SK-MEL-5 (cell line): ENCODE measurements around the gene BTD. TPM values are rescaled to one million over a fixed set of nuclear protein-coding genes. Genes with fewer than 3 reads are reported as not detected.
A peak's percentile ranks its signal among the peaks of the same experiment; 100 is the strongest.

Experiments
- DNase-seq: peaks from one replicate; pipeline ENCODE4 v3.0.0-alpha.2; 2016; ENCODE audit warnings: low read depth, low spot score
- in situ Hi-C: cut with HindIII; loops from 2 replicates; pipeline ENCODE4 v1.10.0; 2016; ENCODE audit warnings: low sequenced_read_pairs, high pct_unique_total_duplicates, low pct_unique_long_range_greater_than_20kb
- total RNA-seq: library from RNA; depleted of rRNA; stranded (reverse); fragments of >200 nt; shearing (Covaris generic); gene quantifications from 2 replicates; pipeline ENCODE4 v1.2.3, GENCODE V29; 2014

BTD gene
- total RNA-seq, 1 experiment from 2014 or later: 70.3 TPM

- DNase-seq: peak; percentile 88
- in situ Hi-C loops: no loop called here
Measured at GRCh38 chr3:15630646-15631350, 29.3 kb downstream of the BTD start.

DNA sequence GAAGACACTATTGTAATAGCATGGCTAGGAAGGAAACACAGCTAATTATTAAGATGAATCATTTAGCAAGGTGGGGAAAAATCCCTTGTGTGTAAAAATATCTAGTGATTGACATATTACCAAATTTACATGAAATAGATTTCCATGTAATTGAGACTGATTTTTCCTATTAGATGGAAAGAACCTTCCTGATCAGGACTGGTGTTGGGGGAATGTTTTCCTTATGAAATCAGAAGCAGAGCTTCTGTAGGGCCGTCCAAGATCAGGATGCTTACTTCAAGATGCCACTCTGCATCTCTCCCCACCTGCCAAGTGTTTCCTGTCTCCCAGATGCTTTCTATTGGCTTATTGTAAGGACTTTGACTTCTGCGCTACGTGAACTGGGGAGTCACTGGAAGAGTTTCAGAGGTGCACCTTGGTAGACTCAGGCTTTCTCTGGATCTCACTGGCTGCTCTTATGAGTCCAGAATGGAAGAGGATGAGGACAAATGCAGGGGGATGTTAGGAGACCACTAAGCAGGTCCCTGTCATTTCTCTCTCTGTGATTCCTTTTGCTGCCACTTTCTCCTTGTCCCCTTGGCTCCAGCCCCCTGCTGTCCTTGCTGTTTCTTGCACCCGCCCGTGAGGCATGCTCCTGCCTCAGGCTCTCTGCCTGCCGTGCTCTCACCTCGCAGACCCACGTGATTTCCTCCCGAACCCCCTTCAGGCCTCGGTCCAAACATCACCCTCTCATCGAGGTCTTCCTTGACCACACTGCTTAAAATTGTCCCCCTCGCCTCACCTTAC is 30.1 kb downstream of the BTD start:
- peak; percentile 34 for DNase-seq
- in situ Hi-C loops: no loop called here

DNA sequence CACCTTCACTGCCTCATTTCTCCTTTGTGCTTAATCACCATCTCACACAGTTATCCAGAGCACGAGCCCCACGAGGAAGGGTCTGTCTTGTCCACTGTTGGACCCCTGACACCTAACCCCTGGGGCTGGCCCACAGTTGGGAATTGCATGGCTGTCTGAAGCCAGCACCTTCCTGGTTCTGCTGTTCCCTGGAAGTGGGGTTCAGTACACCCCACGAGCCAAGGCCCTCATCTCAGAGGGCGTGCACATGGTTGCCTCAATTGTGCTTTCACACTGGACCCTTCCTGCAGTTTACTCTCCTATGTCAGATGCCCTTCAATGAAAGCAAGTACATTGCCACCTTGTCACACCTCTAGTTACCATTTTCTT is 30.7 kb downstream of the BTD start:
- in situ Hi-C loops: no loop called here
- DNase-seq: no peak

- in situ Hi-C loops: no loop called here
- no peak for DNase-seq
Measured at GRCh38 chr3:15633159-15633558, 31.6 kb downstream of the BTD start.

GRCh38 chr3:15633766-15634598 is 32.4 kb downstream of the BTD start:
- peak; percentile 91 for DNase-seq
- in situ Hi-C loops: no loop called here

- DNase-seq: no peak
- in situ Hi-C loops: no loop called here
Measured at GRCh38 chr3:15634671-15635070, 33.1 kb downstream of the BTD start.

- in situ Hi-C loops: no loop called here
- DNase-seq: no peak
Measured at GRCh38 chr3:15635121-15635661, 33.6 kb downstream of the BTD start.

- in situ Hi-C loops: no loop called here
- DNase-seq: no peak
Measured at GRCh38 chr3:15636028-15636709, 34.6 kb downstream of the BTD start.

DNA sequence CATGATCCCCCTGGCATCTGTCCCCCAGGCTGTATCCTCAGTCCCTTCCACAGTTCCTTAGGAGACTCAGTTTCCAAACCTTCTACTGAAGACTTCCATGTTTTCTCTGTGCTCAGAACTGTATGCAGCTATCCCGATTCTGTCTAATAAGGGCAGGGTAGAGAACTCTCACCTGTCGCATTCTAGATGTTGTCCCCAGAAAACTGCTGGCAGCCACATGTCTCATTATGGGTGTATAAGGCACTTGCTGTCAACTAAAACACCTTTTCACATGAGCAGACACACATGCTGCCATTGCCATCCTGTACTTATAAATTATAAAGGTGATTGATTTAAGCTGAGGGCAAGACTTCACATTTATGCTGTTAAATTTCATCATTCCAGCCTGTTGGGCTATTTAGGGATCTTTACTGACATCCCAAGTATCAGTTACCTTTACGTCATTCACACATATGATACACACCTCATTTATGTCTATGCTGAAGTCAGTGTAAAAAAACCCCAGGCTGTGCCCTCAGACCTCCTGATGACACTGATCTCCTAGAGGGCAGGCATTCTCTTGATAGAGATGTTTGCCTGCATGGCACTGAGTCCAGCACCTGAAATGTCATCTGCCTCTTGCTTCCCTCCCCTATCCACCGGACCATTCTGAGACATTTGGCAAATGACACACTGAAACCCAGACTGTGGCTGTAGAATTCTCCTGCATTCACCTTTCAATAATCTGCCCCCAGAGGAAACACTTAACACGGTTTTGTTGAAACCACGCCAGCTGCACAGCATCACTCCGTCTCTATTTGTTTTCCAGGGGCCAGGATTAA is 35.8 kb downstream of the BTD start:
- in situ Hi-C loops: no loop called here
- no peak for DNase-seq

DNA sequence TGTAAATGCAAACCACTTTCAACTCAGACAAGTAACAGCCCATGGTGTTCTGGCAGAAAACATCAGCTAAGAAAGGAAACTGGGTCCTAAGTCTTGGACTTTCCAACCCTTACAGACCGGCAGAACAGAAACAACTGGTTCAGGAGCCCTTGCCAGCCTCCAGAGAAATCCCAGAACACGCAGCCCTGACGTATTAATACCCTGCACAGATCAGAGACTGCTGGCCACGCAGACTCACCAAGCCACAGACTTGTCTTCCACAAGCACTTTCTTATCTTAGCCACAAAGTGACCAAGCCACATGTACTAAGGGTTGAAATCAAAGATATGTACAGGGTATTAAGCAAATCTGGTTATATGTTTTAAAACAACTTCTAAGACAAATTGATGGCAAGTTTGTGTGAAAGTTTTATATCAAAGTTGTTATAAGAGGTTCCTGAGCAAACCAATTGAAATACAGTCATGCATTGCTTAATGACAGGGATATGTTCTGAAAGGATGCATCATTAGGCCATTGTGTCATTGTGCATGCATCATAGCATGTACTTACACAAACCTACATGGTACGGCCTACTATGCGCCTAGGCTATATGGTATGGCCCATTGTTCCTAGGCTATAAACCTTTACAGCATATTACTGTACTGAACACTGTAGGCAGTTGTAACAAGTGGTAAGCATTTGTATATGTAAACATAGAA is 36.8 kb downstream of the BTD start:
- in situ Hi-C loops: no loop called here

DNA sequence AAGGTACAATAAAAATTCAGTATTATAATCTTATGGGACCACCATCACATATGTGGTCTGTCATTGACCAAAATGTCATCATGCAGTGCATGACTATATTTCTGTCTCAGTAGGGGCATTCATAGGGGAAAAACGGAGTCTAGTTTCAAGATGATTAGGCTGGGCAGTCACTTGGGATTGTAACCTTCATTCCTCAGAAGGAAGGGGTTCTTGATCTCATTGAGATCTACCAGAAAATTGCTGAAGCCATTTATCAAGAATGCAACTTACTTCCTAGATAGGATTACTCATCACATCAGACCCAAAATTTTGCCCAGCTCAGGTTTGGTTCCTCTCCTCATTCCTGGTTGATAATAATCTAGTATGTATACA is 37.3 kb downstream of the BTD start:
- in situ Hi-C loops: no loop called here
- no peak for DNase-seq

More for the DNA sequence above, 36.8 kb downstream of the BTD start:
- no peak for DNase-seq

- DNase-seq: no peak
- in situ Hi-C loops: no loop called here
Measured at GRCh38 chr3:15645246-15645645, 43.7 kb downstream of the BTD start.

DNA sequence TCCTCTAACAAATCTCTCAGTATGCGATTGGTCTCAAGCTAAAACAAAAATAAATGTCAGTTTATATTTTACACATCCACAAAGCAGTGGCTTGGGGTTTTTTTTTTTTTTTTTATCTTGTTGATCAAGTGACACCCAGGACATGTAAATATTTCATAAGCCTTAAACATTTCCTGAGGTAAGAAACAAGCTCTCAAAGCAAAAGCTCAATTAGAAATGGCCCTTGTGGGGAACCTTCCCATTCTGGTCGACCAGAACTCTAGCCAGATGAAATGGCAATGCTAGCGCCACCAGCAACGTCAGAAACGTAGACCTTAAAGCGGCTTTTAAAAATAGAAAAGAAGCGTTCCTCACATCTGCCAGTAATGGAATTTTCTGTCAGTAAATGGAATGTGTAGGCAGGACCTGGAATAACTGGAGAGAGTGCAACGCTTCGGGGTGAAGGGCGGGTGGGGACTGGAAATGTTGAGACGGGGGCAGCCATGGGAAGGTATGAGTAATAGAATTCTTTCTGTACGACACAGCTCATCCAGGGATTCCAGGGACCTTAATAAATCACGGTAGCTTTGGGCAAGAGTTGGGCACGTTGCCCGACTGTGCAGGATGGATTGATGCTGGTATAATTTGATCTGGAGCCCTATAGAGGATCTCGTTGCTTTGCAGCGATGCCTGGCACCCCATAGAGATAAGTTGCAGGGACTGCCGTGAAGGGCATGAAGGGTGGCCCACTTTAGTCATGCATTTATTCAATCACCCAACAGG is 44.4 kb downstream of the BTD start:
- in situ Hi-C loops: no loop called here
- DNase-seq: no peak

GRCh38 chr3:15646851-15647511 is 45.4 kb downstream of the BTD start:
- in situ Hi-C loops: no loop called here
- DNase-seq: peak; percentile 93

GRCh38 chr3:15647611-15648167 is 46.1 kb downstream of the BTD start:
- in situ Hi-C loops: no loop called here
- DNase-seq: peak; percentile 95
